ENCODE results near the gene PDSS2.

GRCh38 chr6:107310362-107310761 lies 149.0 kb downstream of the PDSS2 start:
- no peak for TF ChIP-seq BCL11A (IDR thresholded peaks at IDR 0.05; ENCODE audit: low read depth in 2 of 2, low read length in 2 of 2)
- TF ChIP-seq USF2 (IDR thresholded peaks at IDR 0.05; ENCODE audit: low read length), result no peak
- TF ChIP-seq EP300 (IDR thresholded peaks at IDR 0.05; ENCODE audit: borderline replicate concordance in 1 of 2, low read depth in 2 of 2, low read length in 2 of 2), result no peak
- no peak for TF ChIP-seq CTCF (IDR thresholded peaks at IDR 0.05; ENCODE audit: control extremely low read depth in 1 of 3, insufficient read depth in 1 of 3, low read depth in 1 of 3, low read length in 3 of 3)
- no peak for TF ChIP-seq RAD21 (IDR thresholded peaks at IDR 0.05 in 1 of 2, conservative IDR thresholded peaks at IDR 0.05 in 1 of 2; ENCODE audit: low read depth in 2 of 2, low read length in 2 of 2)
- TF ChIP-seq SP2 (IDR thresholded peaks at IDR 0.05; ENCODE audit: low read length), result no peak
